ENCODE data around the gene TBCB.

Gene TBCB

GRCh38 chr19:36110487-36111199, 4.6 kb upstream of the TBCB start, which contains the start of gene OVOL3:
Gene OVOL3 (plus strand): TSS chr19:36111143. CDS start chr19:36111203, 60 bp downstream.
- DNase-seq (ENCODE audit: low spot score) = no peak
- no peak within 1 kb of the TSS for H3K4me3 ChIP-seq
- no peak for TF ChIP-seq CTCF (IDR thresholded peaks at IDR 0.05)
- H3K27ac ChIP-seq = no peak within 1 kb of the TSS

GRCh38 chr19:36111200-36111539, 4.1 kb upstream of the TBCB start:
- Histone ChIP-seq H3K27ac (no peak overlapping the region), H3K4me3 (no peak overlapping the region)
- TF ChIP-seq CTCF (IDR thresholded peaks at IDR 0.05) = no peak
- DNase-seq (ENCODE audit: low spot score) = no peak

- H3K4me3 ChIP-seq = no peak overlapping the region
- DNase-seq (ENCODE audit: low spot score) = no peak
- TF ChIP-seq CTCF (IDR thresholded peaks at IDR 0.05) = no peak
- H3K27ac ChIP-seq = no peak overlapping the region
Observed at GRCh38 chr19:36112678-36113077, 2.6 kb upstream of the TBCB start.

GRCh38 chr19:36113425-36113824, 1.8 kb upstream of the TBCB start:
- DNase-seq (ENCODE audit: low spot score) = no peak
- Histone ChIP-seq H3K4me3 (peak overlapping the region; percentile 85), H3K27ac (peak overlapping the region in 1 of 2 donors; percentile 95)
- TF ChIP-seq CTCF (IDR thresholded peaks at IDR 0.05) = no peak

- TF ChIP-seq CTCF (IDR thresholded peaks at IDR 0.05) = no peak
- H3K27ac ChIP-seq = peak overlapping the region; percentile 78 to 95
- peak overlapping the region; percentile 85 for H3K4me3 ChIP-seq
- peak; percentile 77 for DNase-seq (ENCODE audit: low spot score)
Observed at GRCh38 chr19:36113894-36114720, 1.2 kb upstream of the TBCB start.

GRCh38 chr19:36114721-36115452, 381 bp upstream of the TBCB start, which contains the start of gene POLR2I:
Gene POLR2I (minus strand): TSS chr19:36114875. CDS start chr19:36114856, 19 bp downstream.
- Histone ChIP-seq H3K27ac (peak within 1 kb of the TSS; percentile 78 to 95), H3K4me3 (peak within 1 kb of the TSS; percentile 85)
- peak; percentile 100 for DNase-seq (ENCODE audit: low spot score)
- no peak for TF ChIP-seq CTCF (IDR thresholded peaks at IDR 0.05)

Measured in coronary artery (tissue), 2 donors.